ENCODE data around the gene GOLGA6A.
"Not testable (repeated sequence)": the region's sequence is repeated elsewhere in the genome, so short reads cannot be mapped to it uniquely, and the experiment has no call there.

GOLGA6A gene

DNA sequence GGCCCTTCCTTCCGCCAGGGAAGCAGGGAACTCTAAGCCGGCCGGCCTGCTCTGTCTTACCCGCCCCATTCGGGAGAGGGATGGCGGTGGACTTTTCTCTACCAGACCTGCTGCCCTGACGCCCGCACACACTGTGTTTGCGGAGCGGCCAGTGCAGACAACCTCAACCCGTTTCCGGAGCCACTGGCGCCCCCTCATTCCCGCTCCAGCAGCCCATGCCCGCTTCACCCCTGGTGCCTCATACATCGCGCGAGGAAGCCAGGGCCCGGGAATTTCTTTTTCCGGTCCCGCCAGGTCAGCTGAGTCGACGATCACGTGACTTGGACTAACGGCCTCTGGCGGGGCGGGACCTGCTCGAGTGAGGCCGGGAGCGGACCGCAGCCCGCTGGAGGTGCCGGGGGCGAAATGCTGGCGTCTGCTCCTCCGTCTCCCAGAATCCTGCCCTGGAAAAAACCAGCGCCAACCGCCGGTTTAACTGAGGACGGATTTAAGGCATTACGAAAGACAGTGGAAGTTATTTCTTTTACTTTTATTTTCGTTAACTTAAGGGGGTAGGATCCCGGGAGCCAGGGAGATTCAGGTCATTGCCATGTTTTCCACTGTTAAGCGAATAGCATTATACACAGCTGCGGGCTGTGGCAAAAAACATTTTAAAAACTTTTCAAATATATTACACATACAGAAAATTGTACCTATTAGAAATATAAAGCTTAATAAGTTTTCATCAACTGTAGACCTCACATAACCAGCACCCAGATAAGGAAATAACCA is 17.8 kb upstream of the GOLGA6A start:
- DNase-seq (ENCODE audit: low spot score): peak; percentile 87

DNA sequence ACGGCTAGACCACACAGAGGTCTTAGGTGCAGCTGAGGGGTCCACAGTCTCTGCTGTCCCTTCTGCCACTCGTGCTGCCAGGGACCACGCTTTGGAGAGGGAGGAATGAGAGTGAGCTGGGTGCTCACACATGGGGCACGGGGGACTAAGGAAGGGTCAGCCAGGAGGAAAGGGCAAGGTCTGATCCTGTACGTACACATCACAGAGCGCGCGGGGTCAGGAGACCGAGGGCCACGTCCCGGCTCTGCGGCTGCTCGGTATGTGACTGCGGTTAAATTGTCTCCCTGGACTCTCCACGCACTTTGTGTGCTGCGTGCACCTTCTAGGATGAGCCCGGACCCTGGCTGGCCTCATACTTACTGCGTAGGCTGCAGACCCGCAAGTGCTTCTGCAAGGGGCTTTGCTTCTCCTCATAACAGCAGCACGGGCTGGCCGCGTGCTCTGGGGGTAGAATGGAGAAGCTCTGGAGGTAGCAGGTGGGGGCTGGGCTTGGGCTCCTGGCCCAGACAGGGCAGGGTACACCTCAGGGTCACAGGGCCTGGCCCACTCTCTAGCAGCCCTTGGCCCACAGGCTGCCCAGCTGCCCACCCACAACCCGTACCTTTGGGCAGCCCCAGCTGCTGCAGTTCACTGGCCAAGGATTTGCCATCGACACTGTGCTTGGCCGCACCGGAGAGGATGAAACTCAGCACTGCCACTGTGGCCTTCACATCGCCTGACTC is 14.6 kb upstream of the GOLGA6A start:
- DNase-seq (ENCODE audit: low spot score): not testable (repeated sequence)

DNA sequence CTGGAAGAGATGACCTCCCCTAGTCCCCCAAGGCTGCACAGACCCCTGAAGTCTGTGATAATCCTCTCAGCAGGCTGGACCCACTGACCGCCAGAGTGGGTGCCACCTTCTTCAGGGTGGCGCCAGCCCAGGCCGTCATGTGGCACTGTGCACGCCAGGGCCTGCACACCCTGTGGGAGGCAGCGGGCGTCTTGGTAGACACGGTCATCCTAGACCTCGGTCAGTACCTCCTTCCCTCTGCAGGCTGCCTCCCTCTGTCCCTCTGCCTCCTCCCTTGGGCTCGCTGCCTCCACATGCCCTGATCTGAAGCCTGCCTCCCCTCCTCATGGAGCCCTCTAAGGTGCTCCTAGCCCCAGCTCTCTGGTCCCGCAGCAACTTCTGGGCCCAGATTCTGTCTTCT is 13.3 kb upstream of the GOLGA6A start:
- not testable (repeated sequence) for DNase-seq (ENCODE audit: low spot score)

DNA sequence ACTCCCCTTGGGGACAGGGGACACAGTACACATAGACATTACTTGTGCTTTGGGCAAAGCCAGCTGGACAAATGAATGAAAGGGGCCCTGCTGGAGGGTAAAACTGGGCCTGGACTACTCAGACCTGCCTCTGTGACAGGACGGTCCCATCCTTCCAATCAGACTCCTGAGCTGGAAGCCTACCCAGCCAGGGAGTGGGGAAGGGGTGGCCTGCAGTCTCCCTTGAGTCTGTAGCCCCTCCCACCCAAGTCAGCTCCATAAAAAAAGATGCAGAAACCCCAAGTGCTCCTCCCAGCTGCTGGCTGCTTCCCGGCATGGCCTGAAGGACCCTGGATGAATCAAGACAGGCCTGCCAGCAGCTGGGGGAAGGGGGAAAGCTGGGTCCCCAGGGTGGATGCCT is 12.2 kb upstream of the GOLGA6A start:
- DNase-seq (ENCODE audit: low spot score): not testable (repeated sequence)

DNA sequence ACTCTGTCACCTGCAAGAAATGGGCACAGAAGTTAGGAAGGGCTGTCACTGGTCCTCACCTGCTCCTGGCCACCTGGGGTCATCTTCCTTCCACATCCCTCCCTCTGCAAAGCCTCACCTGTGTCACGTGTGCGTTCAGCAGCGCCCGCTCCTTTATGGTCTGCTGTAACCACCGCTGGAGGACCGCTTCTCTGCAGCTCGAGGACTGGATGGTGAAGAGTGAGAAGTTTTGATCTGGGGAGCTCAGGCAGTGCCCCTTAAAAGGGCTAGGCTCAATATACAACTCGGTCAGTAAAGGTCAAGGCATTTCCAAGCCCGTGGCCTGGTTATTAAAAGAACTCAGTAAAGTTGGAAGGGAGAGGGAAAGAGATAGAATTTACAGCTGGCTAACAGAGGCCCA is 6.6 kb downstream of the GOLGA6A start:
- not testable (repeated sequence) for DNase-seq (ENCODE audit: low spot score)

DNA sequence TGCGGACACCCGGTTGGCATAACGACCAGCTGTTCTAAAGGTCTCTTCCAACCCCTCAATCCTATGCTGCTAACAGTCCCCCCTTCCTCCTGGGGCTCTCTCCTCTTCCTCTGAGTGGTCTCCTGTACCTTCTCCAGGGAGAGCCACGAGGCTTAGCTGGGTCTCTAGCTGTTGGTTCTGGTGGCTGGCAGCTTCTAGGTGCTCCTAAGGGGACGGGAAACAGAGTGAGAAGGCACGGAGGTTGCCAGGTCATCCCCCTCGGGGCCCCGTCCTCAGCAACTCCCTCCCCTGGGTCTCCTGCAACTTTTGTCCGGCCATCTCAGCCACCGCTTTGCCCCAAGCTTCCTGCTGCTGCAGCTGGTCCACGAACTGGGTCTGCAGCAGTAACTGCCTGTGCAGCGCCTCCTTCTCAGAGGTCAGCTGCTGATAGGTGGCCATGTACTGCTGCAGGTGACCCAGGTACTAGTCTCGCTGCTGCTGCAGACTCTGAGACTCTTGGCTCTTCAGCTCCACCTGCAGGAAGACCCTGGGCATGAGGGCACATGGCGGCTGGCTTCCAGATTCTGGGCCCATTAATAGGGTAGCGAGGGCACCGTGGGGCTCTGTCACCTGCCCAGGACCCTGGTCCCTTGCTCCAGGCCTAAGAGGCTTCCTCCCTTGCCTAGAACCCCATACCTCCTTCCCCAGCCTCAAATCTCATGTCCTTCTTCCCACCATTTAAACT is 9.6 kb downstream of the GOLGA6A start:
- not testable (repeated sequence) for DNase-seq (ENCODE audit: low spot score)

DNA sequence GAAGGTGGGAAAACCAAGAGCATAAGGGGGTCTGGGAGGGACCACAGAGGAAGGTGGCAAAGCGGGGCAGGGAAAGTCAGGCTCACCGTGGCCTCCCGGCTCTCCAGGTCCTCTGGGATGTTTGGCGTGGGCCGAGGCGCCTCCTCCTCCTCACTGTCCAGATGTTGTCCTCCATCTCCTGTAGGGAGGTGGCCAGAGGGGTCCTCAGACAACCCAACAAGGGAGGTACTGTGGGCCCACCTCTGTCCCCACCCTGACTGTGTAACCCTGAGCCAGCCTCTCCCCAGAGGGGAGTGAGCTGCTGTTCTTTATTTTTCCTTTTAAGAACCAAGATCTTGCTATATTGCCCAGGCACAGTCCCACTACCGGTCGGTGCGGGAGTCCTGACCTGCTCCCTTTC is 10.2 kb downstream of the GOLGA6A start:
- DNase-seq (ENCODE audit: low spot score): not testable (repeated sequence)

DNA sequence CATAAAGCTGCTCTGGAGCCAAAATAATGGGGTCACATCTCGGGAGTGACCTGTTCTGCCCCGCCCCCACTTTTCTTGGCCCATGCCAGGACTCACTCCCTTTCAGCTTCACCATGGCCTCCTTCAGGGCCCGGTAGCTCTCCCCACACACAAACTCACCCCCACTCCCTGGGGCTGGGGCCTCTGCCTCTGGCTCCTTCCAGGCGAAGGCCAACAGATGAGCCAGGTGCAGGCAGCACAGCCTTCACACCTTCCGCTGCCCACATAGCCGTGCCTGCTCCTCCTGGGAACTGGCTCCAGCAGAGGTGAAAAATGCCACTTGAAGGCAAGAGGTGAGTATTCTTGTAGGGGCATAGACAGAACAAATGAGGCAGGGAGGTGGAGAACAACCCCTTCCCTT is 10.7 kb downstream of the GOLGA6A start:
- not testable (repeated sequence) for DNase-seq (ENCODE audit: low spot score)

DNA sequence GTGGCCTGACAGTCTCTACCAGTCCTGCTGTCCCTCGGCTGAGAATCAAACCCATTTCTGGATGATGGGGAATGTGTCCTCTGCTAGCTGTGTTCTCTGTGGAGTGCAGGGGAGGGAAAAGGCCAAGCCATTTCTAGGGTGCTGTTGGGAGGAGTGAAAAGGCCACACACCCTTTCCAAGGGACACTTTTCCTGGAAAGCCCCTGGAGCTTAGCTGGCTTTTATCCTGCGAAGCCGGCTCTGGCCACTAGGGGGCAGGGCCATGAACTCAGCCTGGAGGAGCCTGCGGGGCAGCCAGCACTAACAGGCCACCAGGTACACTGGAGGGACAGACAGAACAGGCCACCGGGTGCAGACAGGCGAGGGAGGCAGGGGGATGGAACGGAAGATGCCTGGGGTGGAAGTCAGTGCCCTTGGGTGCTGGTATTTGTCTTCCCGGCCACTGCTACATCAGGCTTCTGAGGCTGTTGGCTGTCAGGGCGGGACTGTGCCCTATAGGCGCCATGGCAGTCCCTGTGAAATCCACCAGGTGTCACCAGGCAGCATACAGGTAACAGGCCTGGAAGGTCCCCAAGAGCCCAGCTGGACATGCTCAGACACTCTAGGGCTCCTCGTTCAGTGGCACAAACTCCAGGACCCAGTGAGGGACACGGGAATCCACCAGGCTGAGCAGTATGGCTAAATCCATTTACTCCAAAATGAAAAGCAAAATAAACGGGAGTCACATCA is 16.5 kb downstream of the GOLGA6A start:
- DNase-seq (ENCODE audit: low spot score): not testable (repeated sequence)

DNA sequence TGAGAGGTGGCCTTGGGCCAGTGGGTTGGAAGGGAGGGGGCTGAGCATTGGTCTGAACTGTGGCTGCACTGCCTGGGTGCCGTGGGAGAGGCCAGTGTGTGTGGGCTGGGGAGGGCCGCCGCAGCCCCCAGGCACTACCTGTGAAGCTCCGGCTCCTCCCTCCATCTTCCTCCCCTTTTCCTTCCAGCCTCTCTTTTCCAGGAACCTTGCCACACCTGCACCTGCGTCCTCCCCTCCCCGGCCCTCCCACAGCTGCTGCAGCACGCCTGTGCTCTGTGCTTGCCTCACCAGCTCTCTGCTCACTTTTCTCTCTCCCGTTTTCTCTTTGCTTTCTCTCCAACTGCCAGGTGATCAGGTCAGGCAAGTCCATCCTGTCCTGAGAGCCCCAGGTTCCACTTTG is 17.5 kb downstream of the GOLGA6A start:
- not testable (repeated sequence) for DNase-seq (ENCODE audit: low spot score)

DNA sequence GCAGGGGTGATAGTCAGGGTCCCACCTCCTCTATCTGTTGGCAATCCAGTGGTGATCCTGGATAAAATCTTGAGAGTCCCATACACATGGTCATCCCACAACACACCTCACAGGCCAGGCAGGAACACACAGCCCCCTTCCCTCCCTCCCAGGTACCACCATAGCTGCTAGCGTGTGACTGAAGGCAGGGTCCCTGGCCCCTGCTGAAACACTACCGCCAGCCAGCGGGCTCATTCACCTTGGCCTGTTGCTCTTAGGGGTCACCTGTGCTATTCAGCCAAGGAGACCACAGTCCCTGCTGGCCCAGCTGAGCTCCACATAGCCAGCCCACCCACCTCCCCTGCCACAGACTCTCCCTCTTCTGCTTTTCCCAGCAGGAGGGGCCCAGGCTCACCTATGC is 18.2 kb downstream of the GOLGA6A start:
- DNase-seq (ENCODE audit: low spot score): not testable (repeated sequence)

DNA sequence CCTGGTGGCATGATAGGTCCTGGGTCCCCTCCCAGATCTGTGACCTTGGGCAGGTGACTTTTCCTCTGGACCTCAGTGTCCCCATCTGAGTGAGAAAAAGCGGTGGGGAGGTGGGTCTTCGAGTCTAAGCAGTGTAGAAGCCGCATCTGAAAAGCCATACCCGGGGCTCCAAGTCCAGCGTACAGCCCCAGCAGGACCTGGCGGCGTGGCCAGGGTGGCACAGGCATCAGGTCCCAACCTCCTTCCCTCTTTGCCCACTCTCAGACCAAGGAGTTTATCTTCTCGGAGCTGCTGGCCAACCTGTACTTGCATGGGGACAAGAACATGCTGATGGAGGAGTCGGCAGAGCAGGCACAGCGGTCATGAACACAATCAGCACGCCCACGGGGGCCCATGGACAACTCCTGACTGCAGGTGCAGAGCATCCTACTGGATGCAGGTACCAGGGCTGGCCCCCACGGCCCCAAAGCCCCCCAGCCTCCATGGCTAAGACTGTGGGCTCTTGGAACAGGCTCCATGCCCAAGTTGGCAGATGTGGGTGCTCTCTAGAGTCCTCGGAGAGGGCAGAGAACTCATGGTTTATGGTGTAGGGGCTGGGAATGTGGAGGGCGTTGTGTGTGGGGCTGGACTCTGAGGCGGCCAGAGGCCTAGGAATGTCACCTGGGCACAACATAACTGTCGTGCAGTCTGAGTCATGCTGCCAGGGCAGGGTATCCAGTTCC is 18.8 kb downstream of the GOLGA6A start:
- DNase-seq (ENCODE audit: low spot score): not testable (repeated sequence)

DNA sequence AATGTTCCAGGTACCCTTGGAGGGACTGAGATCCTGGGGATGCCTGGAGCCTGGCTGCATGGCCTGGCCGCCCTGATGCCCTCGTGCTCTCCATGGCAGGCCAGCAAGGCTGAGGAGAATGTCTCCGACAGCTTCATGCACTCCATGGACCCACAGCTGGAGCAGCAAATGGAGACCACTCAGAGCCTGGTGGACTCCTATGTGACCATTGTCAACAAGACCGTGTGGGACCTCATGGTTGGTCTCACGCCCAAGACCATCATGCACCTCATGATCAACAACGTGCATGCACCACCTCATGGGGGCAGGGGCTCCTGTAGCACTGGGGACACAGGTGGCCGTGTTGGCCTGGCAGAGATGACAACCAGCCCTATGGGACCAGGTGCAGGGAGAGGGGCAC is 19.7 kb downstream of the GOLGA6A start:
- no peak for DNase-seq (ENCODE audit: low spot score)

DNA sequence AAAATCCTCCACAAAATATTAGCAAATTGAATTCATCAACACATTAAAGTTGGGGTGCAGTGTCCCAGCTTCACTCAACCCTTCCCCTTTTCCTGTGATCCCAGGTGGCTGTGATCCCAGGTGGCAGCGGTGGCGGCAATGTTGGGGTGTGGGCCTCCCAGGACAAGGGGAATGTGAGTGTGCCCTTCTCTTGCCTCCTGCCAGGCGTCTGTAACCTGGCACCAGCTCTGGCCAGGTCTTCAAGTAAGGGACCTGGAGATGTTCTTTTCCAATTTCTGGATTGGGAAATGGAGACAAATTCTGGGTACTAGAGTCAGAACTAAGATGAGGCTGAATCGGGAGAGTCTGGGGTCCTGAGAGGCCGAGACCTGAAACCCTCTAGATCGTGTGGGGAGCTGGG is 20.1 kb downstream of the GOLGA6A start:
- no peak for DNase-seq (ENCODE audit: low spot score)

DNA sequence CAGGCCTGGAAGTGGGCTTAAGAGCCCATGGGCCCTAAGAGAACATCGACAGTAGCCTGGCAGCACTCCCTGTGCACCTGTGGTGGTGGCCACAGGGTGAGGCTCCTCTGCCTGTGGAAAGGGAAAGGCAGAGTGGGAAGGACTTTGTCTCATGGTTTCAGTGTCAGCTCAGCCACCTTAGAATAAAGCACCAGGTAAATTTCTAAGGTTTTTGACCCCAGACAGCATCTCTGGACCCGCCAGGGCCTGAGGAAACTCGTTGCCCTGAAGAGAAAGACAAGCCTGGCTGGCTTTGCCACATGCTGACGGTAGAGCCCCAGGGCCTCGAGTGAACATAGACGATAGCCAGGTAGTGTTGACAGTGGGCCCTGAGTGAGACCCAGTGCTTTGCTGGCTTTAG is 22.1 kb downstream of the GOLGA6A start:
- DNase-seq (ENCODE audit: low spot score): no peak

DNA sequence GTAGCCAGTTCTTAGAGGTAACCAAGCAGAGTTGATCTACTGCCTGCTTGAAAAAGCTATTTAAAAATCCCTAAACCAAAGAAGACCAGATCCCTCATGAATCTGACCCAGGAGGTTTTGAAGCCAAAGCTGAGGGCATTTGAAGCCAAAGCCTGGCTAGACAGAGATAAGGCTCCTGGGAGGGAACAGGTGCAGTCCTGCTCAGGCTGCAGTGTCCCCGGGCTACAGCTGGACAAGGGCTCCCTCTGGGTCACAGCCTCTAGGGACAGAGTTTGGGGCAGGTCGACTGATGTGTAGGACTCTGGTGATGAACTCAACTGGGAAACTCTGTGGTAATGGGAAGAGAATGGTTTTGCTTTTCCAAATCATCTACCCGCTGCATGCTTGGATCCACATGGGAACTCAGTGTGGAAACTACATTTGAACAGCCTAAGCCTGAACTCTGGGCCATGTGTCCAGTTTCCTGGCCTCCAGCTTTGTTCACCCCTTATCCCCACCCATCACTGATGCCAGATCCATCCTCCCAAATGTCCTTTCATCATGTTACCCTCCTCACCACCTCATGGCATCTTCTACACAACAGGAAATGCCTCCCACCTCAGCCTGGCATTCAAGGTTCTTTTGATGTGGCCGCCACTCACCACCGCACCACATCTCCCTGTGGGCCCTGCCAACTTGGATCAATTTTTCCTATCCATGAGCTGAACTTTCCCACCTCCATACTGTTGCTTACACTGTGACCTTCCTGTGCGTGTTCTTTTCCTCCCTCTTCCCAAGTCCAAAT is 23.1 kb downstream of the GOLGA6A start:
- DNase-seq (ENCODE audit: low spot score): not testable (repeated sequence)

DNA sequence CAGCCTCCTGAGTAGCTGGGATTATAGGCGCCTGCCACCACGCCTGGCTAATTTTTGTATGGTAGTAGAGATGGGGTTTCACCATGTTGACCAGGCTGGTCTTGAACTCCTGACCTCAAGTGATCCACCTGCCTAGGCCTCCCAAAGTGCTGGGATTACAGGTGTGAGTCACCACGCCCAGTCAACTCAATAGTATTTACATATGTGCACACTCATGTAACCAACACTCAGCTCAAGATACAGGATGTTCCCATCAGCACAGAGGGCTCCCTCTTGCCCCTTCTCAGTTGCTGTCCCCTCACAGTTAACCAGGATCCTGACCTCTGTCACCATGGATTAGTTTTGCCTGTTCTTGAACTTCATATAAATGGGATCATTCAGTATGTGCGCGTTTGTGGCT is 26.0 kb downstream of the GOLGA6A start:
- DNase-seq (ENCODE audit: low spot score): not testable (repeated sequence)

DNA sequence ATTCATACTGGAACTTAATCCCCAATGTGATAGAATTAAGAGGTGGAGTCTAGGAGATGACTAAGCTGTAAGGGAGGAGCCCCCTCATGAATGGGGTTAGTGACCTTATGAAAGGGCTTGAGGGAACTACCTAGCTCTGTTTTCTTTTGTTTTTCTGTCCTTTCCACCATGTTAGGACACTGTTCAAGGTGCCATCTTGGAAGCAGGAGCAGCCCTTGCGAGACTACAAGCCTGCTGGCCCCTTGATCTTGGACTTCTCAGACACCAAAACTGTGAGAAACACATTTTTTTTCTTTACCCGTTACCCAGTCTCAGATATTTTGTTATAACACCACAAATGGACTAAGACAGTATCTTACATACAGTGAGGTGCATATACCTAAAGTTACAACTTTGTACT is 26.5 kb downstream of the GOLGA6A start:
- DNase-seq (ENCODE audit: low spot score): no peak

DNA sequence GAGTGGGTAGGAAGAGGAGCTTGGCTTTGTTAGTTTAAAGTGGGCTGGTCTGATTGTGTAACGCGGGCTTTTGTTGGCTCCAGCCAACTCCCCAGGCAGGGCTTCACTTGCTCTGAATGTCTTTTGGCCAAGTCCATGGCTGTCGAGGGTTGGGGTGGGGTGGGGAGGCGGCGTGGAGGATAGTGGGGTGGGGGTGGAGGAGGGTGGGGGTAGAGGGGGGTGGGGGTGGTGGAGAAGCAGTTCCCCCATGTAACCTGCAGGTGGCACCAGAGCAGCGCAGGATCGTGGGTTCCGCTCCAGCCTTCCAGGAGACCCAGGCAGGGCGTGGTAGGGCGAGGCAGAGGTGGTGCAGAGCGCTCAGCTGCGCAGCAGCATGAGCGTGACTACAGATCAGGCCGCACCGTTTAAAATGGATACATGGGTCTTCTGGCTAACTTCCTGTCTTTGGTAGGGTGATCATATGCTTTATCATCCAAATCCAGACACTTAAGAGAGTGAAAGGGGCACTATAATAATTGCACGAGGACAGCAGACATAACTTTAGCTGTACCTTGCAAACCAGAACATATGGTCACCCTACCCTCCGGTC is 28.3 kb downstream of the GOLGA6A start:
- peak; percentile 84 for DNase-seq (ENCODE audit: low spot score)

DNA sequence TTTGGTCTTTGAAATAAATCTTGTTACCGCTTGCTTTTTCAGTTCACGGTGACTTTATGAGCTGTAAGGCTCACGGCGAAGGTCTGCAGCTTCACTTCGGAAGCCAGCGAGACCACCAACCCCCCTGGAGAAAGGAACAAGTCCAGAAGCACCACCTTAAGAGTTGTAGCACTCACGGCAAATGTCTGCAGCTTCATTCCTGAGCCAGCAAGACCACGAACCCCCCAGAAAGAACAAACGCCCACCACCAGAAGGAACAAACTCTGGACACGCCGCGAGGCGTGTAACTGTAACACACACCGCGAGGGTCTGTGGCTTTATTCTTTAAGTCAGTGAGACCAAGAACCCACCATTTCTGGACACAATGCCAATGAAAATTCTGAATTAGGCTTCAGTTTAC is 28.8 kb downstream of the GOLGA6A start:
- no peak for DNase-seq (ENCODE audit: low spot score)
